GM19324 (cell line): ENCODE measurements around the gene SPATA19.
A peak's percentile ranks its signal among the peaks of the same experiment; 100 is the strongest.

Experiments
- ATAC-seq: cut with Tn5 transposase; IDR thresholded peaks from one replicate; pipeline ENCODE4 v1.9.1; 2021; ENCODE audit warnings: mild to moderate bottlenecking, moderate library complexity; ENCODE audit not compliant: unreplicated experiment, low FRiP score

Gene SPATA19

DNA sequence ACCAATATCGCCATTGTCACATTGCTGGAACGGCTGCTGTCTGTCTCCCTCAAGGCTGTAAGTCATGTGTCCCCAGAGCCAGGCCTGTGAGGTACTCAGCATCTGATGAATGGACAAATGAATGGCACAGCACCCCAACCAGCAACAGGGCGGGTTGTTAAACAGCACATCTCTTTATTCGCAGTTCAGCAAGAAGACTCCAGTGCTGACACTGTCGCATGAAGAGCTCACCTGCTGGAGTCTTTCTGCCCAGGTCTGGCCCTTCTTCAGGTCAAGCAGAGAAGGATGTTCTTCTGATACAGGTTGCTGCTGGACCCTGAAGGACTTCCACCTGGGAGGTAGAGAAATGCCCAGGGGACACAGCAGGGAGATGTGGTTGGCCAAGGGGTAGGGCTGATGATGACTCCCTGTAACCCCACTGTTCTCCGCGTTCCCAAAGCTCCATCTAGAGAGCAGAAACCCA, 4.8 kb downstream of the SPATA19 start:
- no peak for ATAC-seq

DNA sequence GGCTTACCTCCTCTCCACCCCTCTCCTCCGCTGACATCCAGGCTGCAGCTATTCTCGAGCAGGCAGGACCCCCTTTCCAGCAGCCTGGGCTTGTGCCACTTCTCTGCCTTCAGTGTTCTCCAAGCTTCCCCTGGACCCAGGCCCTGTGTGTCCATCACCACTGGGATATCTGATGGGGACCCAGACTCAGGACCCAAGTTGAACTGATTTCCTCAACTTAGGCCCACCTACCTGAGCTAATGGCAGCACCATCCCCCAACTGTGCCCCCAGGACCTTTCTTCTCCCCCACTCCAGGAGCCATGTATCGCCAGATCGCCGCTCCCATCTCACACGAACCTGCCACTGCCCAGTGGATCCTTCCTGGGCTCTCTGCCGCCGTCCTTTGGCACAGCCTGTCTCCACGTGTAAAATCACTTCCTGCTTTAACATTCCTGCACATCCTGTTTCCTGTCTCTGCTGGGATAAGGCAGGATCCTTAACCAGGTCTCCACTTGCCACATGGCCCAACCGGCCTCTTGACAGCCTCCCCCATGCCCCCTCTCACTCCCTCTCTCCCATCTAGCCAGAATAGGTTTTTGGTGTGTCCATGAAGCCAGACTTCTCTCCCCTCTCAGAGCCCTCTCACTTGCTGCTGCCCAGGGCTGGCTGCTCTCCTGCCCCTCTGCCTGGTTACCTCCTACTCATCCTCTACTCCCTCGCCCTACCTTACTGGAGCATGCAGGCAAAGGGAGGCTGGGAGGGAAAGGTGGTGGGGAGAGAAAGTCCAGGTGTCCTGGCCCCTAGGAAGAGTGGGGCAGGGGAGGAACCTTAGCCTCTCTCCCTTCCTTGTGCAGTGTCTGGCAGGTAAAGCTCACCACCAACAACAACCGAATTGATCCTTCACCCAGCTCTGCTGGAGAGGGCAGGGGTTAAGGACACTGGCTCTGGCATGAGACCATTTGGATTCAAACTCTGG, 9.4 kb downstream of the SPATA19 start:
- ATAC-seq = no peak

DNA sequence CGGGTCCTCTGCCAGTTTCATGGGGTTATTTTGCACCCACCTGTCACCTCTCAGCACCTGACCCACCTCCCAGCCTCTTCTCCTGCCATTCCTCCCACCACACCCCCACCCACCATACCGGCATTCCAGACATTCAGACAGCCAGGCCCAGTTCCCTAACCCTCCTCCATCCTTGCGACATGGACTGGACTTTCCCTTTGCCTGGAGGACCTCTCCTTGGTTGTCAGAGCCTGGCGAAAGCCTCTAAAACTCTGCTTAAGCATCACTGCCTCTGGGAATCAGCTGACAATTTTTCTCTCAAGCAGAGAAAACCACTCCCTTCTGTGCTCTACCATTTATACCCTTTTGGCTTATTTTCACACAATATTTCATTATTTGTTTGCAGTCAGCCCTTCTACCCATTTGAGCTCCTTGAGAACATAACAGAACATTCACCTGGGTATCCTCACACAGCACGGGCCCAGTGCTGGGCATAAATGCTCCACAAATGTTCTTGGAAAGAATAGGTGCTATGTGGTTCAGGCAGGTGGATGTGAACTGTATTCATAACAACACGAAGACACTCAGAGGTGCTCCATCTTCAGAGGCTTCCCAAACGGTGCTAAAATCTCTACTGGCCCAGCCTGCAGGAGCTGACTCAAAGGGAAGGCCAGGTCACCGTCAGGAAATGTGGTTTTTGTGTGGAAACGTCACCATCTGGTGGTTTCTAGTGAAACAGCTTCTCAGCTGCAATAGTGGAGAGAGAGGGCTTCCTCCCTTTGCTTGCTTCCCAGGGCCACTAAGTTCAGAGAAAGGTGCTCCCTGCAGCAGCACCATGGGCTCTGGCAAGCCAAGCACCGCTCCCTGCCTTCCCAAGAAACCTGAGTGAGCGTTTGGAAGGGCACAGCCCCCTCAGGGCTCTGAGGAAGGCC, 10.4 kb downstream of the SPATA19 start:
- ATAC-seq = peak; percentile 61

DNA sequence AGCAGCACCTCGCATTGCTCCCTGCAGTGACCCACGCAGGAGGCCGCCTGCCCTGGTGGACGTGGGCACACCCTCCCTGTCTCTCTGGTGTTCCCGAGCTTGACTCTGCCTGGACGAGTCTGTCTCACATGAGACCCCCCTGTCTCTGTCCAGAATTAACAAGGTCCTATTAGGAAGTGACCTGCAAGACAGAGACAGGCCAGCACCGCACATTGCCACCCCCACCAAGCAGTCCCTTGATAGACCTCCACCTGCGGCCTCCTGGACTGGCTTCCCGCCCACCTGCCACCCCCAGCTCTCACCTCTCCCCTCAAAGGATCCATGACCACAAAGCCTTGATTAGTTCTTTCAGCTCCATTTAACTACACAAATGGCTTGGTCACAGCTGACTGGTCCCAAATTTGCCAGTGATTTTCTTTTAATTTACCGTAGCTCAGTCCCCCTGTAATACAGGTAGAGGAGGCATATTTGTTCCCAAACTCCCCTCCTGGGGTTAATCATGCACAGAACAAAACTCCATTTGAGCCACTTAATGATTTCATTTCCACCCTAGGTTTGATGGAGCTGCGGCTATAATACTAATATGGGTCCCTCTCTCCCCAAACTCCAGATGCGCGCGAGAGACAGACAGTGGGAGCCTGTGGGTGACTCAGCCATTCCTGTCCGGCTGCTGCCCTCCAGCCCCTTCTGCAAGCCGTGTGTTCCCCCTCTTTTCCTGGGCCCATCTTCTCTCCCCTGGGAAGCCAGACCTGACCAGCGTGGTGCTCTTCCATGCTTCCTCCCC, 11.2 kb downstream of the SPATA19 start:
- ATAC-seq = no peak

DNA sequence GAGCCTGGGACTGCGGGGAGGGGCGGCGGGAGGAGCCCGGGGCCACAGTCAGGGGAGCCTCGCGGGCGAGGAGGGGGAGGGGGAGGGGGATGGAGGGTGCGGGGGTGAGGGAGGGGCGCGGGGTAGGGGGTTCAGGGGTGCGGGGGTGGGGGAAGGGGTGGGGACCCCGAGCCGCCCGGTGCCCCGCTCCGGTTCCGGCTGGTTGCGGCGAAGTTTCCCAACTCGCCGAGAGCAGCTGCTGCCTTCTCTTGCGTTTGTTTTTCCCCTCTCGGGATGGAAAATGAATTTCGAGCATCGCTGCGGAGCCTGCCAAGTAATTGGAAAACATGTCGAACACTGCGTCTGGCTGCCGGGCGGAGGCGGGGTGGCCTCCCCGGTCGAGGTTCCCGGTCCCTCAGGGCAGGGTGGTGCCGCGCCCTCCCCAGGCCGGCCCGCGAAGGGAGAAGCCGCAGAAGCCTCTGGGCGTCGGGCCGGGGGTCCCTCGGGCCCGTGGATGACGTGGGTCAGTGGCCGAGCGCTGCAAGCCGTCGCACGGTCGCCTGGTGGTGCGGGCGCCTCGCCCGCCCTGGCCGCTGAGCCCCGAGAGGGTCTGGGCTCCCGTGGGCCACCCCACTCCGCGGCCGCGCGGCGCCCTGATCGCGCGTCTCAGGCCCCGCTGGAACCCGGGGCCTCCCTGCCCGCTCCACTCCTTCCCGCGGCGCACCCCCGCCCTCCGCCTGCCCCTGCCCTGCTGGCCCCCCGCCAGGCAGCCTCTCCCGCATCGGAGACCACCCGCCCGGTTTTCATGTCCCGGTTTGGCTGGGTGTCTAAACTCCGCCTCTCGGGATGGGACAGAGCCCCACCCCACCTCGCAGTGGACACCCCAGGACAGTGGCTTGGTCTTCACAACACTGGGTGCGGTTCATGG, 12.1 kb downstream of the SPATA19 start:
- ATAC-seq = no peak

DNA sequence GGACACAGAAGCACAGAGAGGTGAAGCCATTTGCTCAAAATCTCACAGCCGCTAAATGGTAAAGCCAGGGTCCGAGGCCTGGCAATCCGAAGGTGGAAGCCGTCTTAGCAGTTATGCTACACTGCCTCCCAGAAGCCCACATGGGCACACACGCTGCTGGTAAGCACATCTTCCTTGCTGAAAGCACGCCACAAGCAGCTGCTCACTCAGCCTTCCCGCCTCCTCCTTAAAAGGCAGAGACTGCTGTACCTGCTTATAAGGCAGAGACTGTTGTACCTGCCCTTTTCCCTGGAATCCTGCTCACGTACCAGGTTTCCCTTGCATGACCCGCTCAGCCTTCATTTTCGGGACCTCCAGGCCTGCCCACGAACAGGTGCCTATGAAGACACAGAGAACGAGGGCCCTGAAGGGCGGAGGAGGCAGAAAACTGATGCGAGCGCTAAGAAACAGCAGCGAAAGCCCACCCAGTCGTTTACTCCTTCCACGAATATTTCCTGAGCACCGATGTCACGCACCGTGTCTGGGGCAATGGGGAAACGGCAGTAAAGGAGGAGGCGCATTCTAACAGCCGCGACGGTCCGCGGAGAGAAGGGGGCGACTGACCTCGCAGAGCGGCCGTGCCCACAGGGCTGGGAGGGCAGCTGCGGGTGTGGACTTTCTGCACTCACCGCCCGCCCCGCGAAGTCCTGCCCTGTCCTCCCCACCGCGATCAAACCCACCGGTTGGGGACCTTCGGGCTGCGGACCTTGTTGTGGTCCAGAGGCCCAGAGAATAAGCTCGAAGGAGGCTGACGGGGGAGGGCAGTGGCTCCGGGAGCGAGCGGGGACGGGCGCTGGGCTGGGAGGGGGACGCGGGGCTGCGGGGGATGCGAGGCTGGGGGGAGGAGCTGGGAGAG, 13.0 kb downstream of the SPATA19 start:
- ATAC-seq = no peak

DNA sequence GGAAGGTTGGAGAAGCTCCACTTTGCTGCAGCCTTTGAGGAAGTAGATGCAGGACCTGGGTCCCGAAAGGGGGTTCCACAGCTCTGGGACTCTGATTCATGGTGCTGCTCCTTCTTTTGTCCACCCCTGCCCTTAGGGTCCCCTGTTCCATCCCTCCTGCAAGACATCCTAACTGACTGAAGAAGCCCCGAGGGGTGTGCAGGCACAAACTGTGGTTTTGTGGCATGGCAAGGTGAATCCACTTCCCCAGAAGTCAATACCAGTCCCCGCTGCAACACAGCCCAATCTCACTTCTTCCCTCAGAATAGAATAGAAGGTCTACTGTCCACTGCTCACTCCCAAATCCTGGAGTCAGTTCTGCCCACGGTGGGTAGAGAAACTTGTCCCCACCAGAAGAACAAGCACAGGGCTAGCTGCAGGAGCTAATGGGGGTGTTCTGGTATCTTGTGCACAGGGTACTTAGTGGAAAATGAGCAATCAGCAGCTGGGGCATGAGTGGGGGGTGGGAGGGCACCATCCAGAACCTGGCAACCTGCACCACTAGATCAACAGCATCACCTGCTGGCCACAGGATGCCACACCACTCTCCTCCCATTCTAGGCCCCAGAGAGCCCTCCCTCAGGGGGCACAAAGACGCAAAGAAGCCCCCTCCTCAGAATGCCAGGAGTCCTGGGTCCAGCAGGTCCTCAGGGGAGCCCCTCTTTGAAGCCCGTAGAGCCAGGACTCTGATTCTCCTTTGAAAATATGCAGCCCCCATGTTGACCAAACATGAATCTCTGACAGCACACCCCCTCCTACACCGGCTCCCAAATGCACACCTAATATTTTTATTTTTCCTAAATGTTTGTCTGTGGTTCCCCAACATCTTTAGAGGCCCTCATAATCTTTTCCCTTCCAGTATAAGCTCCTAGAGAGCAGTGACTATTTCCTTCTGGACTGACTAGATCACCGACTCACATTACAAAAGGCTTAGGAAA, 14.1 kb downstream of the SPATA19 start:
- no peak for ATAC-seq

DNA sequence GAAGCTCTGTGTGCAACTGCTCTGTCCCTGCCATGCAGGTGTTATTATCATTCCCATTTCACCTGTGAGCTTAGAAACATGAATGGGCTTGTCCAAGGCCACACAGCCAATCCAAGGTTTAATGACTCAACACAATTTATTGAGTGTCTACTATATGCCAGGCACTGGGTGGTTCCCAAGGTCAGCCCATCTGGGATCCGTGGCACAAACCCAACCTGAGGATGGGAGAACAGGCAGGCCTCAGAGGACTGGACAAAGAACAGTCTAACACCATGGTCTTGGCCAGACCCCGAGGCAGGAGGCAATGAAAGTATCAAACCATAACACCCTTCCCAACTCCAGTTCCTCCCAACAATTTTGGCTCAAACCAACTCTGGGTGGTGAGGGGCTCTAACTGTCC, 15.7 kb downstream of the SPATA19 start:
- no peak for ATAC-seq

DNA sequence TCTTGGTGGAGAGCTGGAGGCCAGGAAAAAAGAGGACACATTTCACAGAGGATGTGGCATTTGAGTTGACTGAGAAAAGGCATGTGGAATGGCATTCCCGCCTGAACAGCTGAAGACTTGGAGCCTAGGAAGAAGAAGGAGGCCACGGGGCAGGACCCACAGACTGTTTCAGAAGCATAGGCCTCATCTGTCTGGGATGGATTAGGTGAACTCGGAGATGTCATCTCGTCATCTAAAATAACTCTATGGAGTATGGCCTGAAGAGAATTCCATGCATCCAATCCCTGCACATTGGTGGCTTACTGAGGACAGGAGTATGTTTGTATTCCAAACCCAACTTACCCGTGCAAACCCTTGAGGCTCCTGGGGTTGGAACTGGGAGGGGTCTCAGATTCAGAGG, 16.4 kb downstream of the SPATA19 start:
- ATAC-seq = no peak

DNA sequence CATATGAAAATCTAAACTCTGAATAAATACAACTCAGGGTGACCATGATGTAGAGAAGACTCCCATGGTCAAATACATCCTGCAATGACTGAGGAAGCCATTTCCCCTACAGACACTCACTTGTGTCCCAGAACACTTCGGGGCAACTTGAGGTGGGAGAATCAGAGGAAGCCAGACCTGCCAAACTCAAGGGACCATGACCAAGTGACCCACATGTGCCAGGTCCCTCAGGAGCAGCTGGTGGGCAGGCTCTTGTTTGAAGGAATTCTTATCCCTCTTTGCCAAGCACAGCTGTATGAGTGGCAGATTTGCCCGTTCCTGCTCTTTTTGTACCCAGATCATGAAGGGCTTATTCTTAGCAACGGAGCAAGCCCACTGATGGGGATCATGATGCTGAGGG, 17.8 kb downstream of the SPATA19 start:
- ATAC-seq = no peak

DNA sequence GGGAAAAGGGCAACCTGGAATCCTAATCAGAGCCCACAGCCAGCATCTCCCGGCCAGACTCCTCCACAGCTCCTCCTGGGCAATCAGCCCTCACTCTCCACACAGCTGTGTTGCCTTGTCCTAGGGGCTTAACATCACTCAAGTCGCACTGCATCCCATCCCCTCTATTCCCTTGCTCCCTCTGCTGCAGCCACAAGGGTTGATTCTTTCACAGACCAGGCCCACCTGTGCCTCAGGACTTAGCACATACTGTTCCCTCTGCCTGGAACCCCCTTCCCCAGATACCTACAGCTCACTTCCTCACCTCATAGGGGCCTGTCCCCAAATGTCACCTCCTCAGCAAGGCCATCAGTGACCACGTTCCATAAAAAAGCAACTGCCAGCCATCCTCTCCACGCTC, 18.4 kb downstream of the SPATA19 start:
- ATAC-seq = no peak

DNA sequence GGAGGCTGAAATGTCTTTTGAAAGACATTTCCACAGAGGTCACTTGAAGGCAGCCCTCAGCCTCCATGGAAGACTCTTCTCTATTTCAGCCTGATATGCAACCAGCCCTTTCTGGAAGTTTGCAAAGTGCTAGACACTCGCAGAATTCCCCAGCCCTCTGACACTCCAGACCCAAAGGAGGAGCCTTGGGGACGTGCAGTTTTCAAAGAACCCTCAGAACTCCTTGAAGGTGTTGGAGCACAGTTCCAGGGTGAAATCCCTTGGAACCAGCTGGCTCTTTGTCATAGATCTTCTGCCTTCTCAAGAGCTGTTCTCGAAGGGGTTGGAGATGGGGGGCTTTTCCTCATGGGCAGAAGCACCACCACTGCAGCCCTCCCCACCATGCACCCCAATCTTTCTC, 19.6 kb downstream of the SPATA19 start:
- ATAC-seq = no peak

DNA sequence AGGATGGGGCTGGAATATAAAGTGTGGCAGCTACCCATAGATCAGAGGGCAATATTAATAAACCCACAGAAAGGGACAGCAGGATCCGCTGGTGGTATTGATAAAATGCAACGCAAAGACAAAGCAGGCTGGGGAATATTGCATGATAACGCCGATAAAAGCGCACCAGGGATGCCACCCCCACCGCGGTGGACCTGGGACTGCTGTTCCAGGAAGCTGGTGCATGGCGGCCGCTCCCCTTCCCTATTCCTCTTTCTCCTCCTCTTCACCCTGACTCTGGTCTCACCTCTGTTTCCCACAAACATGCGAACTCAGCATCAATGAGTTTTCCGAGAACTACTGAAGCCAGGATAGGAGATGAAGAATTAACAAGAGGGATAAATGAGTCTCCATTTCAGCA, 20.2 kb downstream of the SPATA19 start:
- no peak for ATAC-seq

DNA sequence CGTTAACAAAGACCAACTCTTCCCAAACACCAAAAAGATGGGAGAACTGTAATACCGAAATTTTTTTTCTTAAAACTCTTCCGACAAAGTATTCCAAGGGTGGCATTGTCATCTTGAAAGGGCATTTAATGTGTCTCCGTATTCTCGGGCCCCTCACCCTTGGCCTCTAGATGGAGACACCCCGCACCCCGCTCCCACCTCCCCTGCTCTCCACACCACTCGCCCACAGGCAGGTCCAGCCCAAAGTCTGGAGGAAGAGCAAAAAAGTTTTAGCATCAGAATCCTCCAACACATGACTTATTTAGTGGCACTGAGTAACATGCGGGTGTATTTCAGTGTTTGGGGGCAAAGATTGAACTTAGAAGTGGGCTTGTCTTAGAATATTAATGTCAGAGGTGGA, 20.7 kb downstream of the SPATA19 start:
- no peak for ATAC-seq

DNA sequence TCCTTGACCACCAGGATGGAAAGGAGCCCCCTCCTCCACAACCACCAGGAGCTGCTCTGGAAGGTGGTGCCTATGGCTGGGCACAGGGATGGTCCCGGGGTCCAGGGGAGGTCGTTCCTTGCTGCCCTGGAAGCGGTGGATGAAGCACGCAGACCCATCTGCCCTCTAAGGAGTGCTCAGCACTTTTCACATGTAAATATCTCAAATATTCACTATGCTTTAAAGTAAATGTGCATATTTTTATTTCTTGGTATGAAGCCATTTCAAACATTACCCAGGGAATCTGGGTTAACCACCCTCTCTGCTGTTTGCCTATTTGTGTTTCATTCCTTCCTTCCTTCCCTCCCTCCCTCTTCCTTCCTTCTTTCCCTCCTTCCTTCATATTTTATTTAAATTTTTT, 21.7 kb downstream of the SPATA19 start:
- ATAC-seq = no peak

DNA sequence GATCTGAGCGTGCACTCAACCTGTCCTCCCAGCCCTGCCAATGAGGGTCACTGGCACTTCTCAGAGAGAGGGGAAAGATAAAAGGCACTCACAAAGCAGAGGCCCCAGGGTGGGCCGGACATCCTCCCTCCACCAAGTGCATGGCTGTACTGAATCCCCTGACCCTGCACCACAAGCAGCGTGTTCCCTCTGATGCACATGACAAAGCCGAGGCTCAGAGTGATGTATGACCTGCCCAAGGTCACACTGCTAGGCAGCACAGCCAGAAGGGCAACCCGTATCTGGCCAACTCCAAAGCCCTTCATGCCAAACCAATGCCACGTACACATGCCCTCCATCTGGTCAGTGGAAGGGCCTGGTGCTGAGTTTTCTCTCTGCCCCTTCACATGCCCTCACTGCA, 22.1 kb downstream of the SPATA19 start:
- ATAC-seq = no peak

DNA sequence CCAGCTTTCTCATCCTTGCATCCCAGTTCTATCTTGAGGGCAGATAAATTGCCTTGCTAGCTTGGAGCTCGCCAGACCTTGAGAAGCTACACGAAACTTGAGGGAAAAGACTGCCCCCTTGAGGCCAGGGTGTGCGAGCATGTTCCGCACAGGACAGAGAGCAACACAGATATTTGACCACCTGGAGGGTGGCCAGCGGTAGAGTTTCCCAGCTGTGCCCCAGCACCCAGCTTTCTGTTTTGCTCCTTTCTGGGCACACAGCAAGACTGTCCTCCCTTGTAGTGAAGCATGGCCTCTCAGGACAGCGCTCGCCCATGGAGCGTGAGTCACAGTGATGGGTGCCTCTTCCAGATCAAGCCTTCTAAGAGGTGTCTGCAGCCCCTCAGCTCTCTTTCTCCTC, 23.5 kb downstream of the SPATA19 start:
- no peak for ATAC-seq
